Tibial nerve (tissue), 4 donors: ENCODE results near the gene TMEM44. TPM values are rescaled to one million over a fixed set of nuclear protein-coding genes. Genes with fewer than 3 reads are reported as not detected.

ENCODE experiments used
- DNase-seq, 2 donors: peaks; one replicate each; pipeline ENCODE4 v3.0.0-alpha.2; 2019; ENCODE audit warnings: low spot score in 2 of 2
- H3K27ac ChIP-seq, 4 donors: fragments of 200-600 bp; sonication (generic) in 3 of 4; one replicate each; pipeline ENCODE4 v1.5.1; 2017 to 2019; ENCODE audit warnings: mild to moderate bottlenecking in 1 of 4
- H3K27me3 ChIP-seq, 2 donors: fragments of 200-600 bp; sonication (generic) in 1 of 2; one replicate each; pipeline versions ENCODE4 v1.5.1 to v1.6.0; 2017 to 2019
- H3K36me3 ChIP-seq, 3 donors: fragments of 200-600 bp; sonication (generic); one replicate each; pipeline ENCODE4 v1.5.1; 2018 to 2019
- H3K4me1 ChIP-seq, 4 donors: fragments of 200-600 bp; sonication (generic) in 3 of 4; one replicate each; pipeline ENCODE4 v1.5.1; 2017 to 2019
- H3K4me3 ChIP-seq, 4 donors: fragments of 200-600 bp; sonication (generic) in 3 of 4; one replicate each; pipeline ENCODE4 v1.5.1; 2017 to 2019; ENCODE audit warnings: mild to moderate bottlenecking in 1 of 4, moderate library complexity in 1 of 4
- H3K9me3 ChIP-seq, 4 donors: fragments of 200-600 bp; sonication (generic) in 3 of 4; one replicate each; pipeline ENCODE4 v1.5.1; 2017 to 2019
- EP300 ChIP-seq, 2 donors: sonication (generic); formaldehyde crosslinking; IDR thresholded peaks; one replicate each; pipeline ENCODE4 v1.6.1; 2017; ENCODE audit warnings: antibody characterized with exemption in 2 of 2, mild to moderate bottlenecking in 1 of 2
- POLR2A ChIP-seq, 2 donors: fragments of 450-650 bp; IDR thresholded peaks; one replicate each; pipeline ENCODE4 v1.6.1; 2017; ENCODE audit warnings: antibody characterized with exemption in 2 of 2, mild to moderate bottlenecking in 2 of 2, moderate library complexity in 2 of 2
- WGBS, 2 donors: methylation state at CpG; one replicate each; pipeline ENCODE4 v1.1.5; 2018; 5-methylcytosine and 5-hydroxymethylcytosine counted together
- total RNA-seq, 4 donors: library from RNA; depleted of rRNA; stranded (reverse); fragments of >200 nt; gene quantifications; one replicate each; pipeline ENCODE4 v1.1.0, GENCODE V29; 2016
- TF ChIP-seq, protein P1 (sequence below), 5 experiments: fragments of 200-600 bp in 3 of 5; fragments of 450-650 bp in 2 of 5; sonication (generic) in 3 of 5; IDR thresholded peaks; one replicate each; pipeline ENCODE4 v1.5.1; 2016 to 2019; ENCODE audit warnings: antibody characterized with exemption in 5 of 5, mild to moderate bottlenecking in 3 of 5, moderate library complexity in 2 of 5

TMEM44 gene
- total RNA-seq, 4 donors from 2014 or later = 14.9 to 17.4 (median 16.5) TPM

DNA sequence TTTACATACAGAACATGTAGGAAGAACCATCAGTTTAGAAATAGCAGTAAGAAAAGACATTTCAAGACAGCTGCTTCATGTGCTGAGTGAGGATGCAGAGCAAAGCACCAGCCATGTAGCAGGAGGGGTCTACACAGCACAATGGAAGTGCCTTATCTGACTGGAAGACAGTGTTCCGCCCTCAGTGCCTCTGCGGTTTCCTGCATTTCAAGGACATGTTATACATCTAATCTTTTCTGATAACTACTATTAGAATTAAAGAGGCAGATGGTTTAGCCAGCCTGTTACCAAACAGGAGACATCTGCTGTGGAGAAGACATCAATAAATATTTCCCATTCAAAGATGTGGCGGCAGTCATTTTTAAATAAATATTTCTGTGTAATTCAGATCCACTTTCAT lies 28.2 kb upstream of the TMEM44 start:
- Histone ChIP-seq H3K9me3 (no peaks in the 10 kb centered on the region), H3K36me3 (peaks cover 0 to 89% (median 24%) of the 10 kb centered on the region in 3 donors), H3K27me3 (no peaks in the 10 kb centered on the region), H3K27ac (no peak overlapping the region), H3K4me3 (no peak overlapping the region), H3K4me1 (no peaks in the 10 kb centered on the region)
- TF ChIP-seq POLR2A (IDR thresholded peaks at IDR 0.05) = no peak
- no peak for TF ChIP-seq EP300 (IDR thresholded peaks at IDR 0.05)
- TF ChIP-seq, protein P1, sequence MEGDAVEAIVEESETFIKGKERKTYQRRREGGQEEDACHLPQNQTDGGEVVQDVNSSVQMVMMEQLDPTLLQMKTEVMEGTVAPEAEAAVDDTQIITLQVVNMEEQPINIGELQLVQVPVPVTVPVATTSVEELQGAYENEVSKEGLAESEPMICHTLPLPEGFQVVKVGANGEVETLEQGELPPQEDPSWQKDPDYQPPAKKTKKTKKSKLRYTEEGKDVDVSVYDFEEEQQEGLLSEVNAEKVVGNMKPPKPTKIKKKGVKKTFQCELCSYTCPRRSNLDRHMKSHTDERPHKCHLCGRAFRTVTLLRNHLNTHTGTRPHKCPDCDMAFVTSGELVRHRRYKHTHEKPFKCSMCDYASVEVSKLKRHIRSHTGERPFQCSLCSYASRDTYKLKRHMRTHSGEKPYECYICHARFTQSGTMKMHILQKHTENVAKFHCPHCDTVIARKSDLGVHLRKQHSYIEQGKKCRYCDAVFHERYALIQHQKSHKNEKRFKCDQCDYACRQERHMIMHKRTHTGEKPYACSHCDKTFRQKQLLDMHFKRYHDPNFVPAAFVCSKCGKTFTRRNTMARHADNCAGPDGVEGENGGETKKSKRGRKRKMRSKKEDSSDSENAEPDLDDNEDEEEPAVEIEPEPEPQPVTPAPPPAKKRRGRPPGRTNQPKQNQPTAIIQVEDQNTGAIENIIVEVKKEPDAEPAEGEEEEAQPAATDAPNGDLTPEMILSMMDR (IDR thresholded peaks at IDR 0.05) = no peak
- 74 to 84% methylated on average over 3 of the region's 3 CpGs for WGBS, 2 donors
- no peak for DNase-seq

DNA sequence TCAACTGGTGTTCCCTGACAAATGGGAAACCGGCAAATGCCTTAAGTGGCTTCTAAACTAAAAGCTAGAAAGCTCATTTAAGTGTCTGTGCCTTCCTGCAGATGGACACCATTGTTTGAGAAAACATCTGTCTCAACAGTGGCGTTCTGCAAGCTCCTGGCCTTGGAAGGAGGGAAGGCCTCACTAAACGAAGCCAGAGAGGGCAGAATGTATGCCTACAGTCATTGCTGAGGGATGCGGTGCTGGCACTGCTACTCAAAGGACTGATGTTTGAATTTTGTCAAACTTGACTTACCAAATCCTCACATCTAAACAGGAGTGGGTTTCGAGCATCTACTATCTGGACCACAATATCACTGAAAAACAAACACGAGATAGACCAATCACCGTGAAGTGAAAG lies 26.6 kb upstream of the TMEM44 start:
- no peaks in the 10 kb centered on the region for H3K9me3 ChIP-seq
- 81 to 84% methylated on average over 7 of the region's 7 CpGs for WGBS, 2 donors
- no peaks in the 10 kb centered on the region for H3K4me1 ChIP-seq
- H3K36me3 ChIP-seq = peaks cover 0 to 78% (median 24%) of the 10 kb centered on the region in 3 donors
- DNase-seq = no peak
- no peak overlapping the region for H3K27ac ChIP-seq
- no peaks in the 10 kb centered on the region for H3K27me3 ChIP-seq
- H3K4me3 ChIP-seq = no peak overlapping the region
- TF ChIP-seq POLR2A (IDR thresholded peaks at IDR 0.05) (no peak), EP300 (IDR thresholded peaks at IDR 0.05) (no peak)
- TF ChIP-seq, protein P1 (IDR thresholded peaks at IDR 0.05) = no peak

DNA sequence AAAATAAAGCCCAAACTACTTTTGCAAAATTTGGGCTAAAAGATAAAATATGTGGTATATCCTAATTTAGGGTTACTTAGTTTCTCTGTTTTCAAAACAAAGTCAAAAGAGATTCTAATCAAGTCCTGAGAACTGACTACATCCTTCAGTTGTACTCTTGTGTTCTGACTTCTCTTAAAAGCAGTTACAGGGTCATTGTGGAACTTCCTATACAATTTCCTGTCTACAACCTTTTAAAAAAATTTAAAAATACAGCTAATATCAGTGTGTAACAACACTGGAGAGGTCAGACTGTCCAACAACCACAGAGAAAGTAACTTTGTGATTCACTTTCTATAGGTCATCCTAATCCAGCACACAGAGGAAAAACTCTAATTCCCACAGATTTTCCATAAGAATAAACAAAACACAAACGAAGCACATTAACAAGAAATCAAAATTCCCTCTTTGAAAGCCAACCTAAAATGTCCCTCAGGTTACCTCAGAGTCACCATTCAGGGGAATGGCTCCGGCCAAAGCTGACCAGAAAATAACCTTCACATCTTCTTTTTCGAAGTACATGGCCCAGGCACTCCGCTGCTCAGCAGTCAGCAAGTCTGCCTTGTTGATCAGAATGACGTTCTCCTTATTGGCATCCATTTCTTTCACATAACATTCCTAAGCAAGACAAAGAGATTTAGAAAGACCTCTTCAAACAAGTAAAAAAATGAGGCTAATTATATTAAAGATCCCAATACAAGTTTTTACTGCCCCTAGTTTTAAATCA lies 25.4 kb upstream of the TMEM44 start:
- Histone ChIP-seq H3K27ac (no peak overlapping the region), H3K4me3 (no peak overlapping the region), H3K36me3 (peaks cover 0 to 73% (median 24%) of the 10 kb centered on the region in 3 donors), H3K4me1 (no peaks in the 10 kb centered on the region), H3K9me3 (no peaks in the 10 kb centered on the region), H3K27me3 (no peaks in the 10 kb centered on the region)
- 78 to 79% methylated on average over 5 of the region's 5 CpGs for WGBS, 2 donors
- no peak for DNase-seq
- TF ChIP-seq EP300 (IDR thresholded peaks at IDR 0.05) (no peak), POLR2A (IDR thresholded peaks at IDR 0.05) (no peak)
- TF ChIP-seq, protein P1 (IDR thresholded peaks at IDR 0.05) = no peak

DNA sequence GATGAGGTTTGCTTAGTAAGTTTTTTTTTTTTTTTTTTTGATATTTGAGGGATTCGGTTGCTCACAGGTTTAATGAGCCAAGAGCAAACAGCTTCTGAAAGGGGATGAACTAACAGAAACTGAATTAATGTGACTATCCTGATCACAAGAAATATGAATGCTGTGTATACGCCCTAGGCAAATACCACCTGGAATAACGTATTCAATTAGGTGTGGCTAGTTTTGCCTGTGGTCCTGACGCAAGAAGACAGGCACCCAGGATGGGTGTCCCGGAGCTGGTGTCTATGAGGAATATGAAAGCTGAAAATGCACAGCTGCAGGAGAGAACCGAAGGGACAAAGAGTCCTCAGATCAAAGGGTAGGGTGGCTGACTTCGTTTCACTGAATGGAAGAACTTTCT lies 24.2 kb upstream of the TMEM44 start:
- WGBS, 2 donors = 76 to 87% methylated on average over 7 of the region's 7 CpGs
- TF ChIP-seq, protein P1 (IDR thresholded peaks at IDR 0.05) = no peak
- TF ChIP-seq POLR2A (IDR thresholded peaks at IDR 0.05) (no peak), EP300 (IDR thresholded peaks at IDR 0.05) (no peak)
- Histone ChIP-seq H3K27me3 (no peaks in the 10 kb centered on the region), H3K4me3 (no peak overlapping the region), H3K36me3 (peaks cover 0 to 74% (median 25%) of the 10 kb centered on the region in 3 donors), H3K27ac (peak overlapping the region in 1 of 4 donors; percentile 3), H3K9me3 (no peaks in the 10 kb centered on the region), H3K4me1 (no peaks in the 10 kb centered on the region)
- DNase-seq = no peak

DNA sequence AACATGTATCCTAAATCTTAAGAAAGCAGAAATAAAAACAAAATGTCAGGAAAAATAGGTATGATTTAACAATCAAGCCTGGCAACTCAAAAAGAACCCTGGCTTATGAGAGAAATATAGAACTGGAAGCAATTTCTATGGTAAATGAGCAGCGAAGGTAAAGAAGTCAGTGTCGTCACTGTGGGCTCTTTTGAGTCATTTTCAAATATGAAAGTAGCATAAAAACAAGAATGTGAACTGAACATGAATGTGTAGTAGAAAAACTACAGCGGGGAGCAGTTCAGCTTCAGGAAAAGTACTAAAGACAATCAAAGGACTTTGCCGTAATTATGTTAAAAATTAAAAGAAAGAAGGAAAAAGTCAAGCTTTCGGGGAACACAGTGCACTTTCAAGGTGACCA lies 21.2 kb upstream of the TMEM44 start:
- H3K36me3 ChIP-seq = peaks cover 0 to 77% (median 35%) of the 10 kb centered on the region in 3 donors
- WGBS, 2 donors = 89 to 90% methylated on average over 5 of the region's 5 CpGs
- no peaks in the 10 kb centered on the region for H3K27me3 ChIP-seq
- TF ChIP-seq, protein P1 (IDR thresholded peaks at IDR 0.05) = no peak
- TF ChIP-seq POLR2A (IDR thresholded peaks at IDR 0.05) = no peak
- no peak overlapping the region for H3K4me3 ChIP-seq
- DNase-seq = no peak
- H3K27ac ChIP-seq = no peak overlapping the region
- H3K4me1 ChIP-seq = no peaks in the 10 kb centered on the region
- H3K9me3 ChIP-seq = no peaks in the 10 kb centered on the region
